MM.1S (cell line): ENCODE measurements around the gene PFN2.

ENCODE experiments used
- CTCF ChIP-seq: fragments of 300-600 bp; sonication (generic); IDR thresholded peaks from 2 replicates; pipeline ENCODE4 v1.5.1; 2016; ENCODE audit warnings: antibody characterized with exemption, low read length, mixed read lengths
- EZH2 ChIP-seq: fragments of 300-600 bp; sonication (generic); optimal IDR thresholded peaks from 2 replicates; pipeline ENCODE3; 2017; ENCODE audit warnings: low read depth, mild to moderate bottlenecking, antibody characterized with exemption, low read length, mixed read lengths

- TF ChIP-seq EZH2, result no peak
- TF ChIP-seq CTCF, result no peak
These were observed 1.4 kb downstream of the PFN2 start for GRCh38 chr3:149969110-149969939.
